ENCODE results near the gene CARD14. TPM values are rescaled to one million over a fixed set of nuclear protein-coding genes. Genes with fewer than 3 reads are reported as not detected.

Gene CARD14
- polyA plus RNA-seq, 1 donor (not counting 4 experiments of a cell fraction or from before 2014, with no cell fraction given) = 0.49 TPM

- FAIRE-seq = no peak
- H3K9me1 ChIP-seq (ENCODE audit: control insufficient read depth, extremely low read depth, insufficient read depth, low read length) = peaks cover 2% of the 10 kb centered on the region
Observed at GRCh38 chr17:80182118-80182844, 12.5 kb downstream of the CARD14 start.

DNA sequence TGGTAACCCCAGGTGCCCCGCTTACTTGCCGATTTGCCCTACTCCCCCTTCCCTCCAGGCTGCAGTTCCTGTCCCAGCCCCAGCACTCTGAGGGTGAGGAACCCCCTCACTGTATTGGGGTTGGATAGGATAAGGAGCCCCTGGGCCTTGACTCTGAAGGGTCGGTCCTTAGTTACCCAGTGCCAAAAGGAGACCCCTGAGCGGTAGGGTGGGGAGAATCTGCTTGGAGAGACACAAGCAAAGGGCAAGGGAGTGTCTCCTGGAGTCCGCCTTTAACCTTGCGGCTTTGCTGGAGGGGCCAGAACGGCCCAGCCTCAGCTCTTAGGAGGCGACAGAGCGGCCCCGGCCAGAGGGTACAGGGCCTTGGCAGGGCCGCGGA lies 13.0 kb downstream of the CARD14 start:
- H3K4me3 ChIP-seq (ENCODE audit: control insufficient read depth in 2 of 3, extremely low read depth in 1 of 3, insufficient read depth in 2 of 3, low read depth in 1 of 3, low read length in 3 of 3) = no peak overlapping the region
- H4K20me1 ChIP-seq (ENCODE audit: control insufficient read depth, extremely low read depth, insufficient read depth, low read length) = no peaks in the 10 kb centered on the region
- dilution Hi-C loops (cut with MboI; ENCODE audit: extremely low pct_ligation_motif_present, low sequenced_read_pairs) = no loop called here
- no peak overlapping the region for H3K9ac ChIP-seq (ENCODE audit: control insufficient read depth, extremely low read depth, insufficient read depth, low read length)
- H3K9me3 ChIP-seq (ENCODE audit: control insufficient read depth, low read depth, low read length) = no peaks in the 10 kb centered on the region
- no peaks in the 10 kb centered on the region for H3K79me2 ChIP-seq (ENCODE audit: control insufficient read depth, insufficient read depth, low read length)
- no peak overlapping the region for H3K27ac ChIP-seq (ENCODE audit: control insufficient read depth, insufficient read depth, low read length)
- H3K4me2 ChIP-seq (ENCODE audit: control insufficient read depth, extremely low read depth, insufficient read depth, low read depth, low read length) = no peak overlapping the region
- H3K4me1 ChIP-seq (ENCODE audit: control insufficient read depth, extremely low read depth, insufficient read depth, low read length) = peaks cover 13% of the 10 kb centered on the region
- no peak for FAIRE-seq
- H3K36me3 ChIP-seq (ENCODE audit: control insufficient read depth in 2 of 2, extremely low read depth in 1 of 2, insufficient read depth in 2 of 2, low read length in 2 of 2) = no peaks in the 10 kb centered on the region
- H3K27me3 ChIP-seq (ENCODE audit: control insufficient read depth, extremely low read depth, insufficient read depth, low read length) = peaks cover 8% of the 10 kb centered on the region
- H2AFZ ChIP-seq (ENCODE audit: control insufficient read depth, low read length) = no peak overlapping the region
- DNase-seq (ENCODE audit: low read depth, low spot score) = no peak
- peaks cover 2% of the 10 kb centered on the region for H3K9me1 ChIP-seq (ENCODE audit: control insufficient read depth, extremely low read depth, insufficient read depth, low read length)
- no peak for TF ChIP-seq CTCF (optimal IDR thresholded peaks at IDR 0.05 in 1 of 3, IDR thresholded peaks at IDR 0.05 in 1 of 3, conservative IDR thresholded peaks at IDR 0.05 in 1 of 3; ENCODE audit: extremely low read depth in 1 of 3, insufficient read depth in 2 of 3, low read length in 3 of 3)
- no peak for TF ChIP-seq EZH2 (IDR thresholded peaks at IDR 0.05; ENCODE audit: low read length)

More at GRCh38 chr17:80182118-80182844, 12.5 kb downstream of the CARD14 start:
- Histone ChIP-seq H3K4me2 (ENCODE audit: control insufficient read depth, extremely low read depth, insufficient read depth, low read depth, low read length) (no peak overlapping the region), H3K27ac (ENCODE audit: control insufficient read depth, insufficient read depth, low read length) (no peak overlapping the region), H3K27me3 (ENCODE audit: control insufficient read depth, extremely low read depth, insufficient read depth, low read length) (peaks cover 8% of the 10 kb centered on the region), H3K79me2 (ENCODE audit: control insufficient read depth, insufficient read depth, low read length) (no peaks in the 10 kb centered on the region), H3K36me3 (ENCODE audit: control insufficient read depth in 2 of 2, extremely low read depth in 1 of 2, insufficient read depth in 2 of 2, low read length in 2 of 2) (no peaks in the 10 kb centered on the region), H3K4me3 (ENCODE audit: control insufficient read depth in 2 of 3, extremely low read depth in 1 of 3, insufficient read depth in 2 of 3, low read depth in 1 of 3, low read length in 3 of 3) (no peak overlapping the region), H3K9me3 (ENCODE audit: control insufficient read depth, low read depth, low read length) (no peaks in the 10 kb centered on the region), H3K4me1 (ENCODE audit: control insufficient read depth, extremely low read depth, insufficient read depth, low read length) (peaks cover 8% of the 10 kb centered on the region), H2AFZ (ENCODE audit: control insufficient read depth, low read length) (no peak overlapping the region), H3K9ac (ENCODE audit: control insufficient read depth, extremely low read depth, insufficient read depth, low read length) (no peak overlapping the region), H4K20me1 (ENCODE audit: control insufficient read depth, extremely low read depth, insufficient read depth, low read length) (no peaks in the 10 kb centered on the region)
- dilution Hi-C loops (cut with MboI; ENCODE audit: extremely low pct_ligation_motif_present, low sequenced_read_pairs) = no loop called here
- TF ChIP-seq EZH2 (IDR thresholded peaks at IDR 0.05; ENCODE audit: low read length) (no peak), CTCF (optimal IDR thresholded peaks at IDR 0.05 in 1 of 3, IDR thresholded peaks at IDR 0.05 in 1 of 3, conservative IDR thresholded peaks at IDR 0.05 in 1 of 3; ENCODE audit: extremely low read depth in 1 of 3, insufficient read depth in 2 of 3, low read length in 3 of 3) (no peak)
- no peak for DNase-seq (ENCODE audit: low read depth, low spot score)

All from keratinocyte (primary cell).